ENCODE data around the gene PHACTR3. TPM values are rescaled to one million over a fixed set of nuclear protein-coding genes. Genes with fewer than 3 reads are reported as not detected.
"Not testable (repeated sequence)": the region's sequence is repeated elsewhere in the genome, so short reads cannot be mapped to it uniquely, and the experiment has no call there.

Gene PHACTR3
- total and polyA plus RNA-seq, 2 donors (not counting 3 experiments of a cell fraction or from before 2014, with no cell fraction given), result not detected

GRCh38 chr20:59618585-59618984 is 14.2 kb downstream of the PHACTR3 start:
- intact Hi-C loops (cut with micrococcal nuclease); H3K27ac ChIP-seq (ENCODE audit: insufficient read depth, low read depth, low read length); H4K20me1 ChIP-seq (replicated peaks; ENCODE audit: control insufficient read depth, extremely low read depth, insufficient read depth, low read length); H3K4me2 ChIP-seq (ENCODE audit: insufficient read depth, low read length); DNase-seq (ENCODE audit: low read depth, low spot score); H3K9ac ChIP-seq (replicated peaks; ENCODE audit: extremely low read depth, insufficient read depth, low read length); dilution Hi-C loops (cut with MboI; ENCODE audit: extremely low pct_ligation_motif_present, low sequenced_read_pairs); H3K9me3 ChIP-seq (replicated peaks; ENCODE audit: control insufficient read depth, insufficient read depth, low read length); POLR2A ChIA-PET; H3K4me3 ChIP-seq (replicated peaks in 1 of 3; ENCODE audit: insufficient read depth in 1 of 3, low read depth in 1 of 3, low read length in 3 of 3); FAIRE-seq; H3K79me2 ChIP-seq (ENCODE audit: control insufficient read depth, insufficient read depth, low read length); H2AFZ ChIP-seq (ENCODE audit: low read depth, low read length); H3K9me1 ChIP-seq (replicated peaks; ENCODE audit: control insufficient read depth, extremely low read depth, insufficient read depth, low read length); CTCF ChIA-PET; H3K27me3 ChIP-seq (ENCODE audit: control insufficient read depth in 2 of 2, insufficient read depth in 2 of 2, low read length in 2 of 2); H3K36me3 ChIP-seq (ENCODE audit: control insufficient read depth in 2 of 2, extremely low read depth in 1 of 2, insufficient read depth in 2 of 2, low read length in 2 of 2); H3K4me1 ChIP-seq (ENCODE audit: control insufficient read depth, extremely low read depth, insufficient read depth, low read length); BruUV-seq (replicated peaks): not testable (repeated sequence)

GRCh38 chr20:59620860-59621505 is 16.6 kb downstream of the PHACTR3 start:
- no peaks in the 10 kb centered on the region for H3K9me1 ChIP-seq (replicated peaks; ENCODE audit: control insufficient read depth, extremely low read depth, insufficient read depth, low read length)
- no peak overlapping the region for H3K27ac ChIP-seq (ENCODE audit: insufficient read depth, low read depth, low read length)
- H4K20me1 ChIP-seq (replicated peaks; ENCODE audit: control insufficient read depth, extremely low read depth, insufficient read depth, low read length), result no peaks in the 10 kb centered on the region
- no peaks in the 10 kb centered on the region for H3K4me1 ChIP-seq (ENCODE audit: control insufficient read depth, extremely low read depth, insufficient read depth, low read length)
- peaks cover 3% of the 10 kb centered on the region for H3K9me3 ChIP-seq (replicated peaks; ENCODE audit: control insufficient read depth, insufficient read depth, low read length)
- no peaks in the 10 kb centered on the region for H3K36me3 ChIP-seq (ENCODE audit: control insufficient read depth in 2 of 2, extremely low read depth in 1 of 2, insufficient read depth in 2 of 2, low read length in 2 of 2)
- DNase-seq (ENCODE audit: low read depth, low spot score) (no peak), FAIRE-seq (no peak)
- no peak overlapping the region for H3K4me3 ChIP-seq (replicated peaks in 1 of 3; ENCODE audit: insufficient read depth in 1 of 3, low read depth in 1 of 3, low read length in 3 of 3)
- no peak overlapping the region for H2AFZ ChIP-seq (ENCODE audit: low read depth, low read length)
- H3K27me3 ChIP-seq (ENCODE audit: control insufficient read depth in 2 of 2, insufficient read depth in 2 of 2, low read length in 2 of 2), result no peaks in the 10 kb centered on the region
- no peak overlapping the region for H3K4me2 ChIP-seq (ENCODE audit: insufficient read depth, low read length)
- no peaks in the 10 kb centered on the region for H3K79me2 ChIP-seq (ENCODE audit: control insufficient read depth, insufficient read depth, low read length)
- intact Hi-C loops (cut with micrococcal nuclease) (no loop called here), dilution Hi-C loops (cut with MboI; ENCODE audit: extremely low pct_ligation_motif_present, low sequenced_read_pairs) (no loop called here)
- ChIA-PET CTCF (no interaction called here), POLR2A (no interaction called here)
- no peak overlapping the region for H3K9ac ChIP-seq (replicated peaks; ENCODE audit: extremely low read depth, insufficient read depth, low read length)
- TF ChIP-seq MAX (IDR thresholded peaks at IDR 0.05; ENCODE audit: insufficient read depth, insufficient read length) (no peak), JUN (IDR thresholded peaks at IDR 0.05; ENCODE audit: borderline replicate concordance, insufficient read depth, insufficient read length, low read depth) (no peak), EZH2 (IDR thresholded peaks at IDR 0.05; ENCODE audit: borderline replicate concordance, low read depth, low read length, severe bottlenecking) (no peak), MYC (IDR thresholded peaks at IDR 0.05; ENCODE audit: low read depth, low read length) (no peak), FOS (IDR thresholded peaks at IDR 0.05; ENCODE audit: borderline replicate concordance, insufficient read depth, low read length) (no peak), CTCF (IDR thresholded peaks at IDR 0.05; ENCODE audit: extremely low read depth in 1 of 2, insufficient read depth in 1 of 2, low read depth in 1 of 2, low read length in 2 of 2) (no peak), GATA2 (IDR thresholded peaks at IDR 0.05; ENCODE audit: insufficient read depth, insufficient read length, low read depth, low read length) (no peak), POLR2A (IDR thresholded peaks at IDR 0.05; ENCODE audit: low read depth, low read length) (no peak)
- BruUV-seq (replicated peaks), result no TSS peak
